HCT116 (cell line): ENCODE data around the gene MEN1. TPM values are rescaled to one million over a fixed set of nuclear protein-coding genes. Genes with fewer than 3 reads are reported as not detected.

Experiments used
- ATAC-seq: fragments of 200-7000 bp; cut with Tn5 transposase; 2 replicates; pipeline ENCODE4 v1.9.1; 2020; ENCODE audit warnings: mild to moderate bottlenecking, moderate library complexity
- BruUV-seq: library from RNA; stranded (reverse); fragments of 400-500 nt; replicated peaks from 2 replicates; lab custom pipeline; 2021; lab: Mats Ljungman, UMichigan
- CTCF ChIA-PET: fragments of 300-600 bp; sonication (Branson Sonifier 250); formaldehyde crosslinking; loops from one replicate; lab custom pipeline; 2021; ENCODE audit warnings: antibody characterized with exemption; lab: Charles Lee
- POLR2A ChIA-PET: fragments of 300-600, 350-600 bp; sonication (Branson Sonifier 250); formaldehyde crosslinking; loops from one replicate; lab custom pipeline; 2021; ENCODE audit warnings: antibody characterized with exemption; lab: Charles Lee
- RAD21 ChIA-PET, 2 experiments: fragments of 300-600 bp; sonication (Branson Sonifier 250); formaldehyde crosslinking; loops; one replicate each; lab custom pipeline; 2023; ENCODE audit warnings: low total read pairs in 2 of 2; ENCODE audit not compliant: uncharacterized antibody in 2 of 2, unreplicated experiment in 2 of 2, low non-redundant PET in 1 of 2; lab: Charles Lee
- DNase-seq: peaks from one replicate; pipeline ENCODE4 v3.0.0-alpha.2; 2010; ENCODE audit warnings: low read depth, low spot score
- H2AFZ ChIP-seq: fragments of 200-600 bp; shearing (Covaris generic), sonication (generic); 2 replicates; pipeline ENCODE4 v1.6.1; 2017; ENCODE audit warnings: low read depth, mixed run types, mixed read lengths, antibody characterized with exemption, low read length; ENCODE audit not compliant: poor library complexity, severe bottlenecking
- H3K27ac ChIP-seq: 2 replicates; pipeline ENCODE4 v1.5.1; 2012; ENCODE audit warnings: low read depth, low read length
- H3K27me3 ChIP-seq: fragments of 200-600 bp; sonication (generic); 2 replicates; pipeline ENCODE4 v1.6.1; 2016; ENCODE audit warnings: mixed run types, low read length, mixed read lengths; ENCODE audit not compliant: insufficient read depth
- H3K36me3 ChIP-seq, 2 experiments: fragments of 200-500 bp in 1 of 2; fragments of 200-600 bp in 1 of 2; sonication (Bioruptor generic) in 1 of 2; sonication (generic) in 1 of 2; 2 replicates each; pipeline versions ENCODE4 v1.5.1 to v1.6.1; 2014 to 2016; ENCODE audit warnings: low read length in 2 of 2, inconsistent platforms in 1 of 2, mixed read lengths in 1 of 2, mixed run types in 1 of 2; ENCODE audit not compliant: insufficient read depth in 2 of 2, control insufficient read depth in 1 of 2
- H3K4me1 ChIP-seq, 2 experiments: fragments of 200-600 bp in 1 of 2; sonication (generic) in 1 of 2; 2 replicates each; pipeline versions ENCODE4 v1.5.1 to v1.6.1; 2012 to 2017; ENCODE audit warnings: low read length in 2 of 2, inconsistent platforms in 1 of 2, mild to moderate bottlenecking in 1 of 2, mixed read lengths in 1 of 2, mixed run types in 1 of 2, moderate library complexity in 1 of 2; ENCODE audit not compliant: insufficient read depth in 2 of 2, control insufficient read depth in 1 of 2
- H3K4me2 ChIP-seq: fragments of 200-600 bp; sonication (generic); 2 replicates; pipeline ENCODE4 v1.6.1; 2017; ENCODE audit warnings: mixed run types, low read length, mixed read lengths
- H3K4me3 ChIP-seq, 2 experiments: fragments of 200-600 bp in 1 of 2; sonication (generic) in 1 of 2; replicated peaks in 1 of 2; 2 replicates each; pipeline ENCODE4 v1.5.1; 2011 to 2016; ENCODE audit warnings: low read length in 2 of 2, control low read depth in 1 of 2, low read depth in 1 of 2, mild to moderate bottlenecking in 1 of 2, mixed read lengths in 1 of 2, mixed run types in 1 of 2
- H3K79me2 ChIP-seq: fragments of 200-600 bp; sonication (generic); 2 replicates; pipeline ENCODE4 v1.6.1; 2017; ENCODE audit warnings: mild to moderate bottlenecking, mixed run types, low read length, moderate library complexity, mixed read lengths; ENCODE audit not compliant: insufficient read depth
- H3K9ac ChIP-seq: fragments of 200-600 bp; sonication (generic); 2 replicates; pipeline ENCODE4 v1.6.1; 2016; ENCODE audit warnings: low read length, mixed read lengths
- H3K9me2 ChIP-seq: fragments of 200-600 bp; sonication (generic), shearing (Covaris generic); 2 replicates; pipeline ENCODE4 v1.6.1; 2017; ENCODE audit warnings: mixed run types, mild to moderate bottlenecking, moderate library complexity; ENCODE audit not compliant: insufficient read depth
- H3K9me3 ChIP-seq, 2 experiments: fragments of 200-500 bp in 1 of 2; fragments of 200-600 bp in 1 of 2; sonication (Bioruptor generic) in 1 of 2; sonication (generic) in 1 of 2; 2 replicates each; pipeline ENCODE4 v1.6.1; 2014 to 2017; ENCODE audit warnings: low read length in 2 of 2, mixed read lengths in 2 of 2, inconsistent platforms in 1 of 2, low read depth in 1 of 2, mild to moderate bottlenecking in 1 of 2, mixed run types in 1 of 2, moderate library complexity in 1 of 2; ENCODE audit not compliant: control insufficient read depth in 1 of 2, insufficient read depth in 1 of 2
- H4K20me1 ChIP-seq: fragments of 200-600 bp; sonication (generic), shearing (Covaris generic); 2 replicates; pipeline ENCODE4 v1.6.1; 2017; ENCODE audit warnings: mixed run types, mild to moderate bottlenecking, moderate library complexity; ENCODE audit not compliant: insufficient read depth
- CBX3 ChIP-seq: IDR thresholded peaks from 2 replicates; pipeline ENCODE4 v1.6.1; 2012; ENCODE audit warnings: low read depth
- CEBPB ChIP-seq: IDR thresholded peaks from 2 replicates; pipeline ENCODE4 v1.6.1; 2012; ENCODE audit warnings: low read depth
- EGR1 ChIP-seq: IDR thresholded peaks from 2 replicates; pipeline ENCODE4 v1.6.1; 2012; ENCODE audit warnings: low read depth
- ELF1 ChIP-seq: IDR thresholded peaks from 2 replicates; pipeline ENCODE4 v1.6.1; 2012; ENCODE audit warnings: low read depth, borderline replicate concordance
- EZH2 ChIP-seq: fragments of 200-600 bp; sonication (generic); IDR thresholded peaks from 2 replicates; pipeline ENCODE4 v1.6.1; 2017; ENCODE audit warnings: antibody characterized with exemption, mixed run types
- EZH2phosphoT487 ChIP-seq: fragments of 200-600 bp; IDR thresholded peaks from 2 replicates; pipeline ENCODE4 v1.6.1; 2018; ENCODE audit warnings: antibody characterized with exemption, borderline replicate concordance
- FOSL1 ChIP-seq: IDR thresholded peaks from 2 replicates; pipeline ENCODE4 v1.6.1; 2012; ENCODE audit warnings: low read depth
- JUND ChIP-seq: IDR thresholded peaks from 2 replicates; pipeline ENCODE4 v1.6.1; 2012
- MAX ChIP-seq: IDR thresholded peaks from 2 replicates; pipeline ENCODE4 v1.6.1; 2012
- POLR2A ChIP-seq: IDR thresholded peaks from 2 replicates; pipeline ENCODE4 v1.7.0; 2011; ENCODE audit warnings: borderline replicate concordance; ENCODE audit not compliant: insufficient read depth, insufficient read length; ENCODE audit errors: extremely low read depth
- POLR2AphosphoS5 ChIP-seq: IDR thresholded peaks from 2 replicates; pipeline ENCODE4 v1.6.1; 2011; ENCODE audit warnings: mild to moderate bottlenecking, low read depth, low read length, moderate library complexity
- RAD21 ChIP-seq: IDR thresholded peaks from 2 replicates; pipeline ENCODE4 v1.6.1; 2012; ENCODE audit warnings: low read depth, mild to moderate bottlenecking
- REST ChIP-seq: IDR thresholded peaks from 2 replicates; pipeline ENCODE4 v1.6.1; 2012; ENCODE audit warnings: low read depth
- SIN3A ChIP-seq: IDR thresholded peaks from 2 replicates; pipeline ENCODE4 v1.6.1; 2012; ENCODE audit warnings: low read depth
- TCF7L2 ChIP-seq: IDR thresholded peaks from 2 replicates; pipeline ENCODE4 v1.7.0; 2011; ENCODE audit warnings: borderline replicate concordance, inconsistent platforms; ENCODE audit not compliant: insufficient read depth, insufficient read length; ENCODE audit errors: extremely low read depth
- YY1 ChIP-seq: IDR thresholded peaks from 2 replicates; pipeline ENCODE4 v1.6.1; 2011; ENCODE audit warnings: low read length, low read depth, moderate library complexity, mild to moderate bottlenecking; ENCODE audit not compliant: insufficient replicate concordance; ENCODE audit errors: extremely low read depth
- ZBTB33 ChIP-seq: IDR thresholded peaks from 2 replicates; pipeline ENCODE4 v1.6.1; 2011; ENCODE audit warnings: mild to moderate bottlenecking, low read length, moderate library complexity; ENCODE audit not compliant: insufficient replicate concordance; ENCODE audit errors: extremely low read depth
- ZFX ChIP-seq: fragments of 450-650 bp; IDR thresholded peaks from 2 replicates; pipeline ENCODE4 v1.6.1; 2017
- ZNF274 ChIP-seq: fragments of 200-500 bp; sonication (Bioruptor generic); IDR thresholded peaks from 2 replicates; pipeline ENCODE4 v1.6.1; 2014; ENCODE audit warnings: mild to moderate bottlenecking, low read depth, low read length, inconsistent platforms
- intact Hi-C: fragments of 100-400 bp; cut with micrococcal nuclease; formaldehyde crosslinking; loops from 2 replicates; pipeline ENCODE4 v1.10.0; 2022
- total RNA-seq: library from RNA; stranded (reverse); gene quantifications from one replicate; pipeline ENCODE4 v1.2.1, GENCODE V29; 2021; ENCODE audit not compliant: unreplicated experiment
- TF ChIP-seq, protein P1 (sequence below), 3 experiments: fragments of 200-600 bp in 1 of 3; sonication (generic) in 1 of 3; IDR thresholded peaks in 2 of 3; conservative IDR thresholded peaks in 1 of 3; 2 replicates each; pipeline ENCODE4 v1.5.1; 2012 to 2017; ENCODE audit warnings: low read depth in 2 of 3, low read length in 2 of 3, antibody characterized with exemption in 1 of 3, borderline replicate concordance in 1 of 3, control low read depth in 1 of 3, mild to moderate bottlenecking in 1 of 3, mixed read lengths in 1 of 3, mixed run types in 1 of 3, moderate library complexity in 1 of 3; ENCODE audit not compliant: insufficient read depth in 1 of 3

The MEN1 gene
- total RNA-seq, 1 experiment from 2014 or later: 62.1 TPM

DNA sequence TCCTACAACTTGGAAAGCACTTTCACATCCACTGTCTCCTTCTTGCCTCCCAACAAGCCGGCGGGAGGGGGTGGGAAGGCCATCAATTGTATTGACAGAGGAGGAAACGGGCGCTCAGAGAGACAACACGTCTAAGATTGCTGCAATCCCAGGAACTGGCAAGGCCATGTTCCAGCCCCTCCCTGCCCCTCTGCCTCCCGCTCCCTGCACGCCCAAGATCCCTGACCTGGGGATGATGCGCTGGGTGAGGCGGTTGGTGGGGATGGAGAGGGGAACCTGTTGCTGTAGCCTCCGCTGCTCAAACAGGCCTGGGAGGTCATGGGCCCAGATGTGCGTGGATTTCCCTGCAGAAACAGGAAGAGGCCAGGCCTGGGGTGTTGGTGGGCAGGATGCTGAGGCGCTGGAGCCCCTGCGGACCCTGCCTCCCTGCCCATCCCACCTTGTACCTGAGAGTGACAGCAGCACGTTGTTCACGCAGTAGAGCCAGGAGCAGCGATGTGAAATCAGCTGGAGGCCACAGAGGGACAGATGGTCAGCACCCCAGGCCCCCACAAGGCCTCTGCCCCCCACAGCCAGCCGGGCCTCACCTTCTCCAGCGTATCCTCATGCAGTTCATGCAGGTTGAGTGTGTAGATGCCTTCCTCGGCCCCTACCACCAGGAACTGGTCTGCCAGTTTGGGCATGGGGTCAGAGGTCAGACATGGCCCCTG, 14.1 kb downstream of the MEN1 start:
- H3K4me3 ChIP-seq: no peak overlapping the region
- no peak overlapping the region for H3K27ac ChIP-seq
- H2AFZ ChIP-seq: no peak overlapping the region
- peaks cover 12 to 25% of the 10 kb centered on the region in 2 experiments; a peak in 3 of 4 replicates for H3K4me1 ChIP-seq
- DNase-seq: no peak
- no TSS peak for BruUV-seq
- H3K4me2 ChIP-seq: no peak overlapping the region
- H3K36me3 ChIP-seq: no peaks in the 10 kb centered on the region; a peak in 1 of 4 replicates
- H3K9ac ChIP-seq: no peak overlapping the region
- ATAC-seq: no peak
- no peaks in the 10 kb centered on the region for H3K9me2 ChIP-seq
- TF ChIP-seq ZBTB33: no peak
- TF ChIP-seq CEBPB: no peak
- no peak for TF ChIP-seq ELF1
- no peak for TF ChIP-seq SIN3A
- TF ChIP-seq RAD21: no peak
- no peak for TF ChIP-seq ZFX
- TF ChIP-seq JUND: no peak
- TF ChIP-seq EGR1: no peak
- TF ChIP-seq, protein P1, sequence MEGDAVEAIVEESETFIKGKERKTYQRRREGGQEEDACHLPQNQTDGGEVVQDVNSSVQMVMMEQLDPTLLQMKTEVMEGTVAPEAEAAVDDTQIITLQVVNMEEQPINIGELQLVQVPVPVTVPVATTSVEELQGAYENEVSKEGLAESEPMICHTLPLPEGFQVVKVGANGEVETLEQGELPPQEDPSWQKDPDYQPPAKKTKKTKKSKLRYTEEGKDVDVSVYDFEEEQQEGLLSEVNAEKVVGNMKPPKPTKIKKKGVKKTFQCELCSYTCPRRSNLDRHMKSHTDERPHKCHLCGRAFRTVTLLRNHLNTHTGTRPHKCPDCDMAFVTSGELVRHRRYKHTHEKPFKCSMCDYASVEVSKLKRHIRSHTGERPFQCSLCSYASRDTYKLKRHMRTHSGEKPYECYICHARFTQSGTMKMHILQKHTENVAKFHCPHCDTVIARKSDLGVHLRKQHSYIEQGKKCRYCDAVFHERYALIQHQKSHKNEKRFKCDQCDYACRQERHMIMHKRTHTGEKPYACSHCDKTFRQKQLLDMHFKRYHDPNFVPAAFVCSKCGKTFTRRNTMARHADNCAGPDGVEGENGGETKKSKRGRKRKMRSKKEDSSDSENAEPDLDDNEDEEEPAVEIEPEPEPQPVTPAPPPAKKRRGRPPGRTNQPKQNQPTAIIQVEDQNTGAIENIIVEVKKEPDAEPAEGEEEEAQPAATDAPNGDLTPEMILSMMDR (IDR thresholded peaks at IDR 0.05 in 2 of 3, conservative IDR thresholded peaks at IDR 0.05 in 1 of 3; ENCODE audit: borderline replicate concordance in 1 of 3, insufficient read depth in 1 of 3, low read depth in 2 of 3, low read length in 2 of 3): no peak
- no peak for TF ChIP-seq MAX
- TF ChIP-seq TCF7L2: no peak
- no peak for TF ChIP-seq POLR2AphosphoS5
- no peak for TF ChIP-seq EZH2phosphoT487
- TF ChIP-seq CBX3: no peak
- TF ChIP-seq FOSL1: no peak
- TF ChIP-seq REST: no peak
- no peak for TF ChIP-seq EZH2
- TF ChIP-seq POLR2A: no peak
- no peak for TF ChIP-seq YY1
- TF ChIP-seq ZNF274: no peak
- no peaks in the 10 kb centered on the region for H4K20me1 ChIP-seq
- intact Hi-C loops: no loop called here
- no peaks in the 10 kb centered on the region for H3K79me2 ChIP-seq
- H3K9me3 ChIP-seq: no peaks in the 10 kb centered on the region
- POLR2A ChIA-PET: interaction anchor here (0.6 kb wide), 1 partner anchor 61 kb away, joined by 3 read pairs; no protein-coding TSS in a partner anchor
- no peaks in the 10 kb centered on the region for H3K27me3 ChIP-seq
- RAD21 ChIA-PET: no interaction called here
- CTCF ChIA-PET: no interaction called here
